ENCODE measurements around the gene AR. TPM values are rescaled to one million over a fixed set of nuclear protein-coding genes. Genes with fewer than 3 reads are reported as not detected.

AR gene
- total and polyA plus RNA-seq, 9 donors, result 7.5 to 40.4 (median 27.1) TPM

- H3K27ac ChIP-seq, result no peak overlapping the region
- no peaks in the 10 kb centered on the region for H3K36me3 ChIP-seq
- TF ChIP-seq CTCF (IDR thresholded peaks at IDR 0.05), result no peak
- TF ChIP-seq POLR2A (IDR thresholded peaks at IDR 0.05), result no peak
- no peak for TF ChIP-seq EP300 (IDR thresholded peaks at IDR 0.05)
- H3K9me3 ChIP-seq, result no peaks in the 10 kb centered on the region
- DNase-seq, result no peak
- peaks cover 5% of the 10 kb centered on the region for H3K4me1 ChIP-seq (ENCODE audit: insufficient read depth)
- H3K4me3 ChIP-seq, result no peak overlapping the region
- WGBS, 3 donors, result 65 to 81% (median 71%) methylated on average over 1 of the region's 1 CpG
- no peaks in the 10 kb centered on the region for H3K27me3 ChIP-seq
- intact Hi-C loops (cut with DNase I), result no loop called here
These were observed 150.1 kb downstream of the AR start for GRCh38 chrX:67693928-67694327.

GRCh38 chrX:67697452-67697851 lies 153.6 kb downstream of the AR start:
- no peak for DNase-seq
- TF ChIP-seq POLR2A (IDR thresholded peaks at IDR 0.05) (no peak), CTCF (IDR thresholded peaks at IDR 0.05) (no peak), EP300 (IDR thresholded peaks at IDR 0.05) (no peak)
- intact Hi-C loops (cut with DNase I), result no loop called here
- Histone ChIP-seq H3K36me3 (no peaks in the 10 kb centered on the region), H3K27me3 (no peaks in the 10 kb centered on the region), H3K27ac (no peak overlapping the region), H3K4me1 (ENCODE audit: insufficient read depth) (peaks cover 5% of the 10 kb centered on the region), H3K4me3 (no peak overlapping the region), H3K9me3 (peaks cover 0 to 4% of the 10 kb centered on the region in 2 donors)

GRCh38 chrX:67700602-67701001 lies 156.8 kb downstream of the AR start:
- Histone ChIP-seq H3K27me3 (no peaks in the 10 kb centered on the region), H3K4me1 (ENCODE audit: insufficient read depth) (peaks cover 3% of the 10 kb centered on the region), H3K4me3 (no peak overlapping the region), H3K9me3 (peaks cover 0 to 4% of the 10 kb centered on the region in 2 donors), H3K36me3 (no peaks in the 10 kb centered on the region), H3K27ac (no peak overlapping the region)
- 76 to 89% (median 85%) methylated on average over 3 of the region's 3 CpGs for WGBS, 3 donors
- no peak for DNase-seq
- intact Hi-C loops (cut with DNase I), result no loop called here
- no peak for TF ChIP-seq CTCF (IDR thresholded peaks at IDR 0.05)
- TF ChIP-seq POLR2A (IDR thresholded peaks at IDR 0.05), result no peak
- no peak for TF ChIP-seq EP300 (IDR thresholded peaks at IDR 0.05)

GRCh38 chrX:67714004-67714403 lies 170.2 kb downstream of the AR start:
- H3K27me3 ChIP-seq, result no peaks in the 10 kb centered on the region
- no peaks in the 10 kb centered on the region for H3K4me1 ChIP-seq (ENCODE audit: insufficient read depth)
- H3K27ac ChIP-seq, result no peak overlapping the region
- H3K4me3 ChIP-seq, result no peak overlapping the region
- TF ChIP-seq CTCF (IDR thresholded peaks at IDR 0.05), result no peak
- TF ChIP-seq EP300 (IDR thresholded peaks at IDR 0.05), result no peak
- no peak for TF ChIP-seq POLR2A (IDR thresholded peaks at IDR 0.05)
- DNase-seq, result no peak
- no peaks in the 10 kb centered on the region for H3K36me3 ChIP-seq
- intact Hi-C loops (cut with DNase I), result no loop called here
- 50 to 67% (median 65%) methylated on average over 1 of the region's 1 CpG for WGBS, 3 donors
- H3K9me3 ChIP-seq, result no peaks in the 10 kb centered on the region

GRCh38 chrX:67717571-67717970 lies 173.8 kb downstream of the AR start:
- TF ChIP-seq CTCF (IDR thresholded peaks at IDR 0.05) (no peak), EP300 (IDR thresholded peaks at IDR 0.05) (no peak), POLR2A (IDR thresholded peaks at IDR 0.05) (no peak)
- DNase-seq, result no peak
- Histone ChIP-seq H3K27me3 (no peaks in the 10 kb centered on the region), H3K4me1 (ENCODE audit: insufficient read depth) (no peaks in the 10 kb centered on the region), H3K36me3 (no peaks in the 10 kb centered on the region), H3K9me3 (no peaks in the 10 kb centered on the region), H3K4me3 (no peak overlapping the region), H3K27ac (no peak overlapping the region)
- WGBS, 3 donors, result 86 to 93% (median 87%) methylated on average over 4 of the region's 4 CpGs
- intact Hi-C loops (cut with DNase I), result no loop called here

Measured in ovary (tissue), 9 donors.